Stimulated activated CD8-positive, alpha-beta memory T cell treated with anti-CD3 and anti-CD28 coated beads, Interleukin-7, amount 100 ng/mL, for 4 hours (primary cell): Measurements from ENCODE around the gene ZNF214.
"Not testable (repeated sequence)": the region's sequence is repeated elsewhere in the genome, so short reads cannot be mapped to it uniquely, and the experiment has no call there.

Experiments
- DNase-seq, 2 donors: peaks; one replicate each; pipeline ENCODE4 v3.0.0-alpha.2; 2020; ENCODE audit warnings: low read depth in 2 of 2

Gene ZNF214

GRCh38 chr11:6988506-6988905 lies 31.6 kb downstream of the ZNF214 start:
- DNase-seq, result no peak

- DNase-seq, result no peak
These were observed 33.7 kb downstream of the ZNF214 start for GRCh38 chr11:6986487-6986886.

- DNase-seq, result no peak
These were observed 40.8 kb downstream of the ZNF214 start for GRCh38 chr11:6979365-6979764.

GRCh38 chr11:6969854-6970253 lies 50.3 kb downstream of the ZNF214 start:
- DNase-seq, result not testable (repeated sequence)

- DNase-seq, result no peak
These were observed 51.3 kb downstream of the ZNF214 start for GRCh38 chr11:6968816-6969215.

- DNase-seq, result no peak
These were observed 57.5 kb downstream of the ZNF214 start for GRCh38 chr11:6962673-6963072.

DNA sequence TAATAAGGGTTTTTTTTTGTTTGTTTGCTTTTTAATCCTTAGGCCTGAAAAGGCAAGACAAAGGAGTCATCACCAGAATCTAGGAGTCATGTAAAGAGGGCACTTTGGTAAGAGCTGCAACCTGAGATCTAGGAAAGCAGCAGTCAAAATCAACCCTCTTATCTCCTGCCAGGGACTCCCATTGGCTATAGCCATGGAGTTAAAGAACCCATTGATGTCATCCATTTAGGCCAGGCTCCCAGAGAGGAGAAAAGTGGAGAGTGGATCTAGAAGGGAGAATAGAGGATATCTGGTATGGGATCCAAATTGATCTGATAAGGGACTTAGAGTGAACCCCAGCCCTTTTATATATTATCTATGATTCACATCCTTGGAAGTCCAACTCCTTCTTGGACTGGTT lies 58.0 kb downstream of the ZNF214 start:
- no peak for DNase-seq

DNA sequence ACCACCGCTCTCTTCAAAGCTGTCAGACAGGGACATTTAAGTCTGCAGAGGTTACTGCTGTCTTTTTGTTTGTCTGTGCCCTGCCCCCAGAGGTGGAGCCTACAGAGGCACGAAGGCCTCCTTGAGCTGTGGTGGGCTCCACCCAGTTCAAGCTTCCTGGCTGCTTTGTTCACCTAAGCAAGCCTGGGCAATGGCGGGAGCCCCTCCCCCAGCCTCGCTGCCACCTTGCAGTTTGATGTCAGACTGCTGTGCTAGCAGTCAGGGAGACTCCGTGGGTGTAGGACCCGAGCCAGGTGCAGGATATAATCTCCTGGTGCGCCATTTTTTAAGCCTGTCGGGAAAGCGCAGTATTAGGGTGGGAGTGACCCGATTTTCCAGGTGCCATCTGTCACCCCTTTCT lies 65.9 kb downstream of the ZNF214 start:
- DNase-seq, result not testable (repeated sequence)
